ENCODE results near the gene PPM1A.

The PPM1A gene

GRCh38 chr14:60248697-60249318 is at the start of gene PPM1A:
TSS of gene PPM1A (plus strand) at chr14:60249221. CDS start at chr14:60282704, 33,483 bp downstream.
- DNase-seq = peak; percentile 90

- no peak for DNase-seq
Observed at GRCh38 chr14:60199321-60199720, 49.7 kb upstream of the PPM1A start.

- no peak for DNase-seq
Observed at GRCh38 chr14:60204104-60204842, 44.7 kb upstream of the PPM1A start.

GRCh38 chr14:60204843-60205774 is 43.9 kb upstream of the PPM1A start:
- DNase-seq = no peak

- DNase-seq = no peak
Observed at GRCh38 chr14:60206249-60206670, 42.8 kb upstream of the PPM1A start.

GRCh38 chr14:60206837-60207533 is 42.0 kb upstream of the PPM1A start:
- no peak for DNase-seq

- DNase-seq = no peak
Observed at GRCh38 chr14:60210703-60211102, 38.3 kb upstream of the PPM1A start.

GRCh38 chr14:60211153-60211552 is 37.9 kb upstream of the PPM1A start:
- peak; percentile 21 for DNase-seq

- no peak for DNase-seq
Observed at GRCh38 chr14:60212503-60213371, 36.3 kb upstream of the PPM1A start.

- DNase-seq = no peak
Observed at GRCh38 chr14:60214003-60214402, 35.0 kb upstream of the PPM1A start.

- no peak for DNase-seq
Observed at GRCh38 chr14:60214415-60215126, 34.5 kb upstream of the PPM1A start.

GRCh38 chr14:60215127-60215444 is 33.9 kb upstream of the PPM1A start:
- no peak for DNase-seq

- DNase-seq = no peak
Observed at GRCh38 chr14:60215520-60216420, 33.3 kb upstream of the PPM1A start.

GRCh38 chr14:60217713-60218112 is 31.3 kb upstream of the PPM1A start:
- DNase-seq = no peak

- no peak for DNase-seq
Observed at GRCh38 chr14:60220084-60220483, 28.9 kb upstream of the PPM1A start.

- no peak for DNase-seq
Observed at GRCh38 chr14:60220917-60221316, 28.1 kb upstream of the PPM1A start.

GRCh38 chr14:60221457-60221856 is 27.6 kb upstream of the PPM1A start:
- no peak for DNase-seq

- no peak for DNase-seq
Observed at GRCh38 chr14:60222820-60223219, 26.2 kb upstream of the PPM1A start.

- DNase-seq = no peak
Observed at GRCh38 chr14:60225265-60225664, 23.8 kb upstream of the PPM1A start.

- no peak for DNase-seq
Observed at GRCh38 chr14:60226298-60226697, 22.7 kb upstream of the PPM1A start.

All from NCI-H2227 treated with DMSO at 0.1 percent for 48 hours (cell line).